ENCODE data around the gene GIN1.

GIN1 gene

DNA sequence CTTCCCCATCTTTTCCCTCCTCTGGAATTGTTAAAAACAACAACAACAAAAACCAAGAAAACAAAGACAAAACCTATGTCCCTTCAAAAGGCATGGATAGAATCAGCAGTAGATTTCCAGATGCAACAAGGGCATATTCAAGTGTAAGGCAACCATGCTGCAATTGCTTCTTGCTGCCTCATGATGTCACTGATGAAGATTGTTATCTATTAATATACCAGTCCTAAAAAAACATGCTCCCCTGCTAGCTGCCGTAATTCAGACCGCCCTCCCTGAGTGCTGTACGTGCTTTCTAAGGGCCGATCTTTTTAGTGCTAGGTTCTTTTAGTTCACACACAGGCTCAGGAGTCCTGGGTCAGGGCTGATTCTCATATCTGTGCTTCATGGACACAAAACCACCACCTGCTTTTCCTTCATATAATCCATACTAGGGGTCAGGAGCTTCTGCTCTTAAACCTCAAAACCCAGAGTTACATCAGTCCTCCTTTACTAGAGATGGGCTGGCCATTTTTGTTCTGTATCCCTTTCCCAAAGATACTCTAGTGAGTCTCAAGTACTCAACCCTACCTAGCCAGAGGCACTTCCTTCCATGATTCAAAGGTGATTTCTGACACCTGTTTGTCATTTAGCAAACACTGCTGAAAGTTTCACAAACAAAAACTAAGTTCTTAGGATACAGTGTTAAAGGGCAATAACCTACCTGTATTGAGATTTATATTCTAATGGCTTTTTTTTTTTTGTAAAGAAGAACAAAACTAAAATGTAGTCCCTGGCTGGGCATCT lies 82.1 kb downstream of the GIN1 start:
- 0 out of 2 replicates have a peak, but pooled peaks cover 5% of the 10 kb centered on the region for H3K9me3 ChIP-seq (ENCODE audit: control insufficient read depth, insufficient read depth, low read length)
- no peaks in the 10 kb centered on the region for H3K9me2 ChIP-seq (replicated peaks; ENCODE audit: control insufficient read depth, low read length)
- H3K79me2 ChIP-seq (ENCODE audit: control insufficient read depth, low read length), result no peaks in the 10 kb centered on the region
- no peak overlapping the region for H3K4me2 ChIP-seq (ENCODE audit: low read length)
- H3K36me3 ChIP-seq (ENCODE audit: control insufficient read depth, low read length), result no peaks in the 10 kb centered on the region
- H3K4me3 ChIP-seq (ENCODE audit: low read length), result no peak overlapping the region
- H3K27ac ChIP-seq (ENCODE audit: low read depth, low read length), result no peak overlapping the region
- TF ChIP-seq EZH2phosphoT487 (IDR thresholded peaks at IDR 0.05; ENCODE audit: borderline replicate concordance, low read length) (no peak), CTCF (IDR thresholded peaks at IDR 0.05; ENCODE audit: low read depth, low read length, poor library complexity, severe bottlenecking) (no peak)
- no peaks in the 10 kb centered on the region for H4K20me1 ChIP-seq (ENCODE audit: control insufficient read depth, insufficient read depth, low read depth, low read length)
- H3K4me1 ChIP-seq (ENCODE audit: control insufficient read depth, low read length), result no peaks in the 10 kb centered on the region
- H3K27me3 ChIP-seq (ENCODE audit: control insufficient read depth, low read length), result peaks cover 3% of the 10 kb centered on the region; the same call in 1 of the 2 replicates
- no peaks in the 10 kb centered on the region for H3F3A ChIP-seq (ENCODE audit: control insufficient read depth, insufficient read depth)

DNA sequence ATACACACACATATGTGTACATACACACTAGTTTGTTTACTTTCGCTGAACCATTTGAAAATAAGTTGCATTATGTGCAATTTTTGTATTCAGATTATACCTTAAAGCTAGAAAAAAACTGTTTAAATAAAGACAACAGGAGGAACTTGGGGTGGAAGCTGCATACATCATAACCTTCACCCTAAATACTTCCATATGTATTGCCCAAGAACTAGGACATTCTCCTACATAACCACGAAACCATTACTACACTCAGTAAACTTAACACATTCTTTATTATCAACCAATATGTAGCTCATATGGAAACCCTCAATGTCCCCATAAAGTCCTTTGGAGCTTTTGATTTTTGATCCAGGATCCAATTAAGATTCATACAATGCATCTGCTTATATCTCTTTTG lies 83.3 kb downstream of the GIN1 start:
- Histone ChIP-seq H3K27me3 (ENCODE audit: control insufficient read depth, low read length) (peaks cover 3% of the 10 kb centered on the region; the same call in 1 of the 2 replicates), H3F3A (ENCODE audit: control insufficient read depth, insufficient read depth) (no peaks in the 10 kb centered on the region), H3K27ac (ENCODE audit: low read depth, low read length) (no peak overlapping the region), H3K4me2 (ENCODE audit: low read length) (no peak overlapping the region), H3K9me2 (replicated peaks; ENCODE audit: control insufficient read depth, low read length) (no peaks in the 10 kb centered on the region), H3K4me1 (ENCODE audit: control insufficient read depth, low read length) (no peaks in the 10 kb centered on the region), H4K20me1 (ENCODE audit: control insufficient read depth, insufficient read depth, low read depth, low read length) (no peaks in the 10 kb centered on the region), H3K4me3 (ENCODE audit: low read length) (no peak overlapping the region), H3K36me3 (ENCODE audit: control insufficient read depth, low read length) (no peaks in the 10 kb centered on the region), H3K79me2 (ENCODE audit: control insufficient read depth, low read length) (no peaks in the 10 kb centered on the region), H3K9me3 (ENCODE audit: control insufficient read depth, insufficient read depth, low read length) (0 out of 2 replicates have a peak, but pooled peaks cover 5% of the 10 kb centered on the region)
- TF ChIP-seq CTCF (IDR thresholded peaks at IDR 0.05; ENCODE audit: low read depth, low read length, poor library complexity, severe bottlenecking) (no peak), EZH2phosphoT487 (IDR thresholded peaks at IDR 0.05; ENCODE audit: borderline replicate concordance, low read length) (no peak)

All from DOHH2 (cell line).